Karpas-422 (cell line): ENCODE results near the gene GLRA3. TPM values are rescaled to one million over a fixed set of nuclear protein-coding genes. Genes with fewer than 3 reads are reported as not detected.
"Not testable (repeated sequence)": the region's sequence is repeated elsewhere in the genome, so short reads cannot be mapped to it uniquely, and the experiment has no call there.

Experiments
- DNase-seq: peaks from one replicate; pipeline ENCODE4 v3.0.0-alpha.2; 2015
- H2AFZ ChIP-seq: fragments of 200-600 bp; sonication (generic); 2 replicates; pipeline ENCODE4 v1.6.1; 2014; ENCODE audit warnings: antibody characterized with exemption, low read length, mixed read lengths
- H3K27ac ChIP-seq: fragments of 200-600 bp; sonication (generic); 2 replicates; pipeline ENCODE4 v1.5.1; 2014; ENCODE audit warnings: mild to moderate bottlenecking, low read length, moderate library complexity
- H3K27me3 ChIP-seq: fragments of 200-600 bp; sonication (generic); 2 replicates; pipeline ENCODE4 v1.6.1; 2014; ENCODE audit warnings: low read length, mixed read lengths
- H3K36me3 ChIP-seq: fragments of 200-600 bp; sonication (generic); 2 replicates; pipeline ENCODE4 v1.6.1; 2014; ENCODE audit warnings: low read length, mixed read lengths; ENCODE audit not compliant: insufficient read depth
- H3K4me1 ChIP-seq: fragments of 200-600 bp; sonication (generic); 2 replicates; pipeline ENCODE4 v1.6.1; 2014; ENCODE audit warnings: mild to moderate bottlenecking, low read length, mixed read lengths
- H3K4me2 ChIP-seq: fragments of 200-600 bp; sonication (generic); 2 replicates; pipeline ENCODE4 v1.6.1; 2014; ENCODE audit warnings: low read length, low read depth, mild to moderate bottlenecking; ENCODE audit not compliant: poor library complexity, severe bottlenecking
- H3K4me3 ChIP-seq: fragments of 200-600 bp; sonication (generic); 2 replicates; pipeline ENCODE4 v1.5.1; 2014; ENCODE audit warnings: mild to moderate bottlenecking, antibody characterized with exemption, low read length, mixed read lengths
- H3K79me2 ChIP-seq: fragments of 200-600 bp; sonication (generic); 2 replicates; pipeline ENCODE4 v1.6.1; 2014; ENCODE audit warnings: mild to moderate bottlenecking, low read length, mixed read lengths
- H3K9ac ChIP-seq: fragments of 200-600 bp; sonication (generic); 2 replicates; pipeline ENCODE4 v1.6.0; 2014; ENCODE audit warnings: low read length
- H3K9me2 ChIP-seq: fragments of 200-600 bp; sonication (generic), shearing (Covaris generic); replicated peaks from 2 replicates; pipeline ENCODE4 v1.6.0; 2014; ENCODE audit warnings: mild to moderate bottlenecking, low read length, moderate library complexity; ENCODE audit not compliant: insufficient read depth
- H3K9me3 ChIP-seq: fragments of 300-700, 200-600 bp; sonication (generic); 2 replicates; pipeline ENCODE4 v1.6.1; 2014; ENCODE audit warnings: low read length, mixed read lengths
- H4K20me1 ChIP-seq: fragments of 200-600 bp; sonication (generic); 2 replicates; pipeline ENCODE4 v1.6.1; 2014; ENCODE audit warnings: mild to moderate bottlenecking, antibody characterized with exemption, low read length, low read depth; ENCODE audit not compliant: insufficient read depth
- total RNA-seq: library from RNA; depleted of rRNA; stranded (reverse); fragments of >200 nt; shearing (Covaris generic); gene quantifications from 2 replicates; pipeline ENCODE4 v1.2.3, GENCODE V29; 2014; ENCODE audit warnings: low replicate concordance

Gene GLRA3
- total RNA-seq, 1 experiment from 2014 or later = not detected

- Histone ChIP-seq H3K4me1 (no peaks in the 10 kb centered on the region), H3K27me3 (no peaks in the 10 kb centered on the region), H3K36me3 (no peaks in the 10 kb centered on the region), H3K9me3 (no peaks in the 10 kb centered on the region), H3K9me2 (no peaks in the 10 kb centered on the region), H4K20me1 (no peaks in the 10 kb centered on the region), H2AFZ (no peak overlapping the region), H3K9ac (no peak overlapping the region), H3K27ac (no peak overlapping the region), H3K4me3 (no peak overlapping the region), H3K79me2 (no peaks in the 10 kb centered on the region), H3K4me2 (no peak overlapping the region)
- DNase-seq = no peak
These were observed 126.0 kb downstream of the GLRA3 start for GRCh38 chr4:174702979-174703478.

GRCh38 chr4:174699654-174700053 lies 129.4 kb downstream of the GLRA3 start:
- Histone ChIP-seq H3K9me2 (no peaks in the 10 kb centered on the region), H3K36me3 (no peaks in the 10 kb centered on the region), H4K20me1 (no peaks in the 10 kb centered on the region), H3K9me3 (no peaks in the 10 kb centered on the region), H3K4me3 (no peak overlapping the region), H3K4me2 (no peak overlapping the region), H3K27me3 (no peaks in the 10 kb centered on the region), H2AFZ (no peak overlapping the region), H3K79me2 (no peaks in the 10 kb centered on the region), H3K9ac (no peak overlapping the region), H3K4me1 (no peaks in the 10 kb centered on the region), H3K27ac (no peak overlapping the region)
- DNase-seq = no peak

- H3K9me2 ChIP-seq = no peaks in the 10 kb centered on the region
- H3K36me3 ChIP-seq = no peaks in the 10 kb centered on the region
- no peaks in the 10 kb centered on the region for H3K27me3 ChIP-seq
- no peaks in the 10 kb centered on the region for H3K9me3 ChIP-seq
- no peak overlapping the region for H3K4me2 ChIP-seq
- no peak overlapping the region for H3K27ac ChIP-seq
- no peak overlapping the region for H3K9ac ChIP-seq
- H4K20me1 ChIP-seq = no peaks in the 10 kb centered on the region
- H3K4me1 ChIP-seq = no peaks in the 10 kb centered on the region
- H3K79me2 ChIP-seq = no peaks in the 10 kb centered on the region
- no peak overlapping the region for H2AFZ ChIP-seq
- H3K4me3 ChIP-seq = no peak overlapping the region
- DNase-seq = no peak
These were observed 131.2 kb downstream of the GLRA3 start for GRCh38 chr4:174697896-174698295.

- Histone ChIP-seq H3K9ac (no peak overlapping the region), H3K9me3 (no peaks in the 10 kb centered on the region), H4K20me1 (no peaks in the 10 kb centered on the region), H3K4me1 (no peaks in the 10 kb centered on the region), H3K36me3 (no peaks in the 10 kb centered on the region), H3K27me3 (no peaks in the 10 kb centered on the region), H3K4me2 (no peak overlapping the region), H2AFZ (no peak overlapping the region), H3K9me2 (no peaks in the 10 kb centered on the region), H3K4me3 (no peak overlapping the region), H3K27ac (no peak overlapping the region), H3K79me2 (no peaks in the 10 kb centered on the region)
- no peak for DNase-seq
These were observed 131.8 kb downstream of the GLRA3 start for GRCh38 chr4:174697202-174697601.

- no peak for DNase-seq
- H3K36me3 ChIP-seq = no peaks in the 10 kb centered on the region
- no peak overlapping the region for H3K27ac ChIP-seq
- H3K4me1 ChIP-seq = no peaks in the 10 kb centered on the region
- no peak overlapping the region for H3K4me2 ChIP-seq
- no peak overlapping the region for H3K4me3 ChIP-seq
- H3K27me3 ChIP-seq = no peaks in the 10 kb centered on the region
- no peaks in the 10 kb centered on the region for H3K9me2 ChIP-seq
- no peak overlapping the region for H2AFZ ChIP-seq
- no peaks in the 10 kb centered on the region for H3K79me2 ChIP-seq
- no peaks in the 10 kb centered on the region for H3K9me3 ChIP-seq
- no peaks in the 10 kb centered on the region for H4K20me1 ChIP-seq
- no peak overlapping the region for H3K9ac ChIP-seq
These were observed 132.4 kb downstream of the GLRA3 start for GRCh38 chr4:174696657-174697056.

GRCh38 chr4:174691876-174692275 lies 137.2 kb downstream of the GLRA3 start:
- not testable (repeated sequence) for H2AFZ ChIP-seq, DNase-seq, H3K36me3 ChIP-seq, H3K4me2 ChIP-seq, H3K79me2 ChIP-seq, H3K9me2 ChIP-seq, H3K9me3 ChIP-seq, H3K4me3 ChIP-seq, H3K27ac ChIP-seq, H3K4me1 ChIP-seq, H4K20me1 ChIP-seq, H3K27me3 ChIP-seq, H3K9ac ChIP-seq

GRCh38 chr4:174690665-174691064 lies 138.4 kb downstream of the GLRA3 start:
- H3K9me3 ChIP-seq = no peaks in the 10 kb centered on the region
- H3K4me3 ChIP-seq = no peak overlapping the region
- no peak overlapping the region for H3K9ac ChIP-seq
- H2AFZ ChIP-seq = no peak overlapping the region
- no peaks in the 10 kb centered on the region for H3K9me2 ChIP-seq
- H3K36me3 ChIP-seq = no peaks in the 10 kb centered on the region
- H3K4me1 ChIP-seq = no peaks in the 10 kb centered on the region
- no peaks in the 10 kb centered on the region for H3K27me3 ChIP-seq
- no peaks in the 10 kb centered on the region for H3K79me2 ChIP-seq
- no peak for DNase-seq
- H3K27ac ChIP-seq = no peak overlapping the region
- no peaks in the 10 kb centered on the region for H4K20me1 ChIP-seq
- no peak overlapping the region for H3K4me2 ChIP-seq

GRCh38 chr4:174689618-174690017 lies 139.4 kb downstream of the GLRA3 start:
- H3K4me1 ChIP-seq = no peaks in the 10 kb centered on the region
- no peaks in the 10 kb centered on the region for H3K27me3 ChIP-seq
- no peaks in the 10 kb centered on the region for H3K36me3 ChIP-seq
- H3K79me2 ChIP-seq = no peaks in the 10 kb centered on the region
- H3K9me2 ChIP-seq = no peaks in the 10 kb centered on the region
- no peak overlapping the region for H3K9ac ChIP-seq
- H3K4me3 ChIP-seq = no peak overlapping the region
- H3K4me2 ChIP-seq = no peak overlapping the region
- H3K9me3 ChIP-seq = no peaks in the 10 kb centered on the region
- no peak for DNase-seq
- no peaks in the 10 kb centered on the region for H4K20me1 ChIP-seq
- no peak overlapping the region for H2AFZ ChIP-seq
- no peak overlapping the region for H3K27ac ChIP-seq

- Histone ChIP-seq H2AFZ (no peak overlapping the region), H3K9ac (no peak overlapping the region), H3K79me2 (no peaks in the 10 kb centered on the region), H3K27me3 (no peaks in the 10 kb centered on the region), H3K36me3 (no peaks in the 10 kb centered on the region), H4K20me1 (no peaks in the 10 kb centered on the region), H3K9me3 (no peaks in the 10 kb centered on the region), H3K4me2 (no peak overlapping the region), H3K9me2 (no peaks in the 10 kb centered on the region), H3K27ac (no peak overlapping the region), H3K4me3 (no peak overlapping the region), H3K4me1 (no peaks in the 10 kb centered on the region)
- DNase-seq = no peak
These were observed 142.2 kb downstream of the GLRA3 start for GRCh38 chr4:174686826-174687225.
